ENCODE measurements around the gene RARRES1. TPM values are rescaled to one million over a fixed set of nuclear protein-coding genes. Genes with fewer than 3 reads are reported as not detected.

RARRES1 gene
- total and polyA plus RNA-seq, 7 donors: 6.4 to 208 (median 14.6) TPM

DNA sequence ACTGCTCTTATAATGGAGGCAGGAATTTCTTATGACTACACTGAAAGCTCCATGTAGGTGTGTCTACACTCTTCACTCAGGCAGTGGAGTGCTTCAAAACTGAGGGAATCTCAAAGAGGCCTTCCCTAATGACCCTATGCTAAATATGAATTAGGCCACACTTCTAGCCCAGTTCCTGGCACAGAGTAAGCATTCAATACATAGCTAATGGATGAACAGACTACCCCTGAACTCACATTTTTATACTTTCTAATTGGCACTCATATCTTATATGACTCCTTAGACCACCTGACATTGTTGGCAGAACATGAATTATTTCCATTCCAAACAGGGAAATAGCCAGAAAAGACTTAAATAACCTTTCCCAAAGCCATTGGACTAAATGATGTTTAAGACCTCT, 3.4 kb downstream of the RARRES1 start:
- H3K4me1 ChIP-seq: peaks cover 0 to 64% (median 55%) of the 10 kb centered on the region in 4 donors
- DNase-seq: no peak
- no peak overlapping the region for H3K27ac ChIP-seq
- intact Hi-C loops (cut with DNase I): no loop called here
- H3K4me3 ChIP-seq: no peak overlapping the region
- TF ChIP-seq POLR2A (IDR thresholded peaks at IDR 0.05) (no peak), EP300 (IDR thresholded peaks at IDR 0.05) (no peak)
- TF ChIP-seq, protein P1, sequence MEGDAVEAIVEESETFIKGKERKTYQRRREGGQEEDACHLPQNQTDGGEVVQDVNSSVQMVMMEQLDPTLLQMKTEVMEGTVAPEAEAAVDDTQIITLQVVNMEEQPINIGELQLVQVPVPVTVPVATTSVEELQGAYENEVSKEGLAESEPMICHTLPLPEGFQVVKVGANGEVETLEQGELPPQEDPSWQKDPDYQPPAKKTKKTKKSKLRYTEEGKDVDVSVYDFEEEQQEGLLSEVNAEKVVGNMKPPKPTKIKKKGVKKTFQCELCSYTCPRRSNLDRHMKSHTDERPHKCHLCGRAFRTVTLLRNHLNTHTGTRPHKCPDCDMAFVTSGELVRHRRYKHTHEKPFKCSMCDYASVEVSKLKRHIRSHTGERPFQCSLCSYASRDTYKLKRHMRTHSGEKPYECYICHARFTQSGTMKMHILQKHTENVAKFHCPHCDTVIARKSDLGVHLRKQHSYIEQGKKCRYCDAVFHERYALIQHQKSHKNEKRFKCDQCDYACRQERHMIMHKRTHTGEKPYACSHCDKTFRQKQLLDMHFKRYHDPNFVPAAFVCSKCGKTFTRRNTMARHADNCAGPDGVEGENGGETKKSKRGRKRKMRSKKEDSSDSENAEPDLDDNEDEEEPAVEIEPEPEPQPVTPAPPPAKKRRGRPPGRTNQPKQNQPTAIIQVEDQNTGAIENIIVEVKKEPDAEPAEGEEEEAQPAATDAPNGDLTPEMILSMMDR (IDR thresholded peaks at IDR 0.05): no peak
- no peaks in the 10 kb centered on the region for H3K9me3 ChIP-seq
- H3K36me3 ChIP-seq: no peaks in the 10 kb centered on the region
- H3K27me3 ChIP-seq: no peaks in the 10 kb centered on the region

DNA sequence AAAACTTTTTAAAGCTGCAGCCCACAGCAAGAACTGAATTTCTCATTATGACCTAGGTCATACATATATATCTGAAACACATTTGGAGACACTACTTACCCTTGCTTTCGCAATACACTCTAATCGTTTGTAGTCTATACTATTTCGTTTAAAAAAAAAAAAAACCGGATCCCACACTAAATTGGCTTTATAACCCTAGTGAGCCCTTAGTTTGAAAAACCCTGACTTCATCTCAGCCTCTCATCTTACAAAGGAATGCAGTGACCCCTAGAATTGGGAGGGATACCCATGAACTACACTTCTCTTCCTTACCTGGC, 4.2 kb downstream of the RARRES1 start:
- intact Hi-C loops (cut with DNase I): no loop called here
- Histone ChIP-seq H3K4me1 (peaks cover 0 to 73% (median 60%) of the 10 kb centered on the region in 4 donors), H3K27ac (no peak overlapping the region), H3K36me3 (no peaks in the 10 kb centered on the region), H3K27me3 (no peaks in the 10 kb centered on the region), H3K4me3 (no peak overlapping the region), H3K9me3 (no peaks in the 10 kb centered on the region)
- WGBS, 2 donors: 30 to 56% methylated on average over 4 of the region's 4 CpGs
- TF ChIP-seq, protein P1 (IDR thresholded peaks at IDR 0.05): no peak
- TF ChIP-seq POLR2A (IDR thresholded peaks at IDR 0.05) (no peak), POLR2AphosphoS5 (IDR thresholded peaks at IDR 0.05) (no peak), EP300 (IDR thresholded peaks at IDR 0.05) (no peak)
- DNase-seq: no peak

DNA sequence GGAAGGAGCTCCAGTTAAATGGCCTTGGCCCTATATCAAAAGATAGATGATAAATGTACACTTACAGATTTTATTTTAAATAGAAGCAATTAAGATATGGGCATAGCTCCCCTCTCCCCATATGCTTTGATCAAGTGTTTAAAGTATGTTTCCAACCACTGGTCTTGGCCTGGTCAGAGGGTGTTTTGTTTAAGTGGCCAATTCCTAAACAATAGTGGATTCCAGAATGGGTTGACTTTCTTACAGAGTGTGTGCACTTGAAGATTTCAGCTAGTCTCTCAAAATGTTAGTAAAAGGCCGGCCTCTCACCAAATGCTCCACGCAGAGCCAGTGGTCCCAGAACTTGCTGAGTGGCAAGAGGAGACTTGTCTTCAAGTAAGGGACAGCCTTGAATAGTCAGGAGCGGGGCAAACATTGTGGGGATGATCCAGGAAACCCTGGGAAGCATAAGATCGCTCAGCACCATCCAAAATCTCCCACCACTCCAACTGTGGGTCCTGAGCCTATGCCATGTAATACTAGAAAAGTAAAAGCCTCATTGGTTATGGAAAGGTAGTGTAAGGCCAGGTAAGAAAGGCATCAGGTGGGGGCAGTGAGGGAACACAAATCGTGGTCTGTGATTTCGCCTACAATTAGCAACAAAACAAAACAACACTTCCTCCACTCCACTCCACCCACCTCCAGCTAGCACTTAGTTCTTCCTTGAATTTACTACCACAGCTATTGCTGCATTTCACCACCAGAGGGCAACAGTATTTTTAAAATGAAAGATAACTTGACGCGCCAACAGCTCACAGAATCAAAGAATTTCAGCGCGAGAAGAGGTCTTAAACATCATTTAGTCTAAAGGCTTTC, 4.8 kb downstream of the RARRES1 start:
- Histone ChIP-seq H3K9me3 (no peaks in the 10 kb centered on the region), H3K4me1 (peaks cover 0 to 73% (median 60%) of the 10 kb centered on the region in 4 donors), H3K27me3 (no peaks in the 10 kb centered on the region), H3K36me3 (no peaks in the 10 kb centered on the region), H3K4me3 (no peak overlapping the region), H3K27ac (peak overlapping the region; percentile 40 to 73 (median 62))
- peak; percentile 75 for DNase-seq
- no peak for TF ChIP-seq POLR2A (IDR thresholded peaks at IDR 0.05)
- peak in 1 of 4 donors; percentile 19 for TF ChIP-seq POLR2AphosphoS5 (IDR thresholded peaks at IDR 0.05)
- TF ChIP-seq EP300 (IDR thresholded peaks at IDR 0.05): no peak
- TF ChIP-seq, protein P1 (IDR thresholded peaks at IDR 0.05): peak; percentile 79 to 95 (median 84)
- 28 to 31% methylated on average over 10 of the region's 10 CpGs for WGBS, 2 donors
- intact Hi-C loops (cut with DNase I): loop anchor here (1.0 kb wide), 1 partner anchor 64 kb away; no protein-coding TSS in a partner anchor

DNA sequence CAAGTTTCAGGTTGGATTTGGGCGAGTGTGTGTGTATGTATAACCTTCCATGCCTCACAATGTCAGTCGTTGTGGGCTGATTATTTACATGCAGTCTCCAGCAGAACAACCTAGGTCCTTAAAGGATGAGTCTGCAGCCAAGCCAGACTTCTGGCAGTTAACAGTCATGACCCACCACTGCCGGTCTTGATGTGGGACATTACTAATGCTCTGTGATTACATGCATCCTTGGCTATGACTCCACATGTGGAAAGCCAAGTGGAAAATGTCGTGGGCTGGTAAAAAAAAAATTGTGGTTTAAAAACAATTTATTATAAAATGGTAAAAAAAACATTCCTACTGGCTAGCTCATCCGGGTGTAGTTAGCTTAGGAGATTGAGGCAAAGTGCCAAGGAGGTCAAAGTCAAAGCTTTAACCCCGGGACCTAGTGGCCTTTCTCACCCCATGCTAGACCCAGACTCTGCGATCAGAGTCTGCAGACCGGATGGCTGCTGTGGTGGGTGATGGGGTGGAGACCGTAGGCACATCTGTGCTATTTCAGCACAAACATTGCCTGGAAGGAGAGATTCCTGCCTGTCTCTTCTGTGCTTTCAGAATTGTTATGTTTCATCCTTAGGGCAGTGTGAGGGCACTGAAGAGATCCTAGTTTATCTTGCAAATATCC, 6.8 kb downstream of the RARRES1 start:
- H3K4me3 ChIP-seq: no peak overlapping the region
- H3K4me1 ChIP-seq: peaks cover 0 to 60% (median 49%) of the 10 kb centered on the region in 4 donors
- no peaks in the 10 kb centered on the region for H3K27me3 ChIP-seq
- H3K36me3 ChIP-seq: no peaks in the 10 kb centered on the region
- 13 to 47% methylated on average over 9 of the region's 9 CpGs for WGBS, 2 donors
- no peaks in the 10 kb centered on the region for H3K9me3 ChIP-seq
- DNase-seq: peak; percentile 75
- peak in 2 of 4 donors; percentile 28 to 41 for TF ChIP-seq POLR2AphosphoS5 (IDR thresholded peaks at IDR 0.05)
- TF ChIP-seq POLR2A (IDR thresholded peaks at IDR 0.05): no peak
- intact Hi-C loops (cut with DNase I): no loop called here
- H3K27ac ChIP-seq: peak overlapping the region; percentile 59 to 73 (median 64)

DNA sequence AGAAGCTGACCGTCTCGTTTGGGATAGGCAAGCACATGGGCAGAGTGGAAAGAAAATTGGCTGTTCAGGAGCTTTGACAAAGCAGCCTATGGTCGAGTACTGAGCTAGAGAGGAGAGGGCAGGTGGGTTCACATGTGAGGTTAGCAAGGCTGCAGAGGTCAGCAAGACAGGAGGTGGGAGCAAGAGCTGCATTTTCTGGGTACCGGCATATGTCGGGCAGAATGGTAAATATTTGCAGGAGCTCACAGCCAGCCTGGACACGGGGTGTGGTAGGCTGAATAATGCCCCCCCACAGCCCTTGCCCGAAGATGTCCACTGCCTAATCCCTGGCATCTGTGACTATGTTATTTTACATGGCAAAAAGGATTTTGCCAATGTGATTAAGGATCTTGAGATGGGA, 8.3 kb downstream of the RARRES1 start:
- H3K4me3 ChIP-seq: no peak overlapping the region
- TF ChIP-seq, protein P1 (IDR thresholded peaks at IDR 0.05): no peak
- TF ChIP-seq POLR2A (IDR thresholded peaks at IDR 0.05) (no peak), EP300 (IDR thresholded peaks at IDR 0.05) (no peak), POLR2AphosphoS5 (IDR thresholded peaks at IDR 0.05) (no peak)
- peaks cover 0 to 56% (median 48%) of the 10 kb centered on the region in 4 donors for H3K4me1 ChIP-seq
- H3K27ac ChIP-seq: peak overlapping the region; percentile 61 to 73 (median 70)
- H3K9me3 ChIP-seq: no peaks in the 10 kb centered on the region
- no peaks in the 10 kb centered on the region for H3K27me3 ChIP-seq
- H3K36me3 ChIP-seq: no peaks in the 10 kb centered on the region
- WGBS, 2 donors: 25 to 79% methylated on average over 7 of the region's 7 CpGs
- intact Hi-C loops (cut with DNase I): no loop called here
- no peak for DNase-seq

Measured in sigmoid colon (tissue), 7 donors.